GM13977 (cell line): ENCODE results near the gene SH3RF3.

ENCODE experiments used
- DNase-seq: peaks from one replicate; pipeline ENCODE4 v3.0.0; 2012; ENCODE audit warnings: low spot score
- in situ Hi-C: fragments of 300-500 bp; cut with MboI; formaldehyde crosslinking; loops from one replicate; pipeline ENCODE4 v1.12.0; 2022; ENCODE audit warnings: low sequenced_read_pairs, low pct_unique_long_range_greater_than_20kb, mixed read lengths, inconsistent platforms; ENCODE audit not compliant: unreplicated experiment
- TF ChIP-seq, protein P1 (sequence below): IDR thresholded peaks from 2 replicates; pipeline ENCODE4 v1.5.1; 2012; ENCODE audit warnings: mild to moderate bottlenecking, control low read depth; ENCODE audit not compliant: insufficient read depth; ENCODE audit errors: extremely low read depth, missing control alignments

The SH3RF3 gene

DNA sequence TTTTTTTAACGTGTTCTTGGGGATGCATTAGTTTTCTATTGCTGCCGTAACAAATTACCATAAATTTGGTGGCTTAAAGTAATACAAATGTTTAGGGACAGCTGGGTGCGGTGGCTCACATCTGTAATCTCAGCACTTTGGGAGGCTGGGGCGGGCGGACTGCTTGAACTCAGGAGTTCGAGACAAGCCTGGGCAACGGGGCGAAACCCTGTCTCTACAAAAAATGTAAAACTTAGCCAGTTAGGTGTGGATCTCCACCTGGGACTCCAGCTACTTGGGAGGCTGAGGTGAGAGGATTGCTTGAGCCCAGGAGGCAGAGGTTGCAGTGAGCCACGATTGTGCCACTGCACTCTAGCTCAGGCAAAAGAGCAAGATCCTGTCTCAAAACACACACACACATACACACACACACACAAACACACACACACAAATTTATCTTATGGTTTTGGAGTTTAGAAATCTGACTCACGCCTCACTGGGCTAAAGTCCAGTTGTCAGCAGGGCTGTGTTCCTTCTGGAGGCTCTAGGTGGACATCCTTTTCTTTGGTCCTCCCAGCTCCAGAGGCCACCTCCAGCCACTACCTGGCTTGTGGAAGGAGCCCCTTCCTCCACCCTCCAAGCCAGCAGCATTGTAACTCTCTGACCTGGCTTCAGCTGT, 408.7 kb downstream of the SH3RF3 start:
- TF ChIP-seq, protein P1, sequence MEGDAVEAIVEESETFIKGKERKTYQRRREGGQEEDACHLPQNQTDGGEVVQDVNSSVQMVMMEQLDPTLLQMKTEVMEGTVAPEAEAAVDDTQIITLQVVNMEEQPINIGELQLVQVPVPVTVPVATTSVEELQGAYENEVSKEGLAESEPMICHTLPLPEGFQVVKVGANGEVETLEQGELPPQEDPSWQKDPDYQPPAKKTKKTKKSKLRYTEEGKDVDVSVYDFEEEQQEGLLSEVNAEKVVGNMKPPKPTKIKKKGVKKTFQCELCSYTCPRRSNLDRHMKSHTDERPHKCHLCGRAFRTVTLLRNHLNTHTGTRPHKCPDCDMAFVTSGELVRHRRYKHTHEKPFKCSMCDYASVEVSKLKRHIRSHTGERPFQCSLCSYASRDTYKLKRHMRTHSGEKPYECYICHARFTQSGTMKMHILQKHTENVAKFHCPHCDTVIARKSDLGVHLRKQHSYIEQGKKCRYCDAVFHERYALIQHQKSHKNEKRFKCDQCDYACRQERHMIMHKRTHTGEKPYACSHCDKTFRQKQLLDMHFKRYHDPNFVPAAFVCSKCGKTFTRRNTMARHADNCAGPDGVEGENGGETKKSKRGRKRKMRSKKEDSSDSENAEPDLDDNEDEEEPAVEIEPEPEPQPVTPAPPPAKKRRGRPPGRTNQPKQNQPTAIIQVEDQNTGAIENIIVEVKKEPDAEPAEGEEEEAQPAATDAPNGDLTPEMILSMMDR: no peak
- in situ Hi-C loops: no loop called here
- DNase-seq: no peak

DNA sequence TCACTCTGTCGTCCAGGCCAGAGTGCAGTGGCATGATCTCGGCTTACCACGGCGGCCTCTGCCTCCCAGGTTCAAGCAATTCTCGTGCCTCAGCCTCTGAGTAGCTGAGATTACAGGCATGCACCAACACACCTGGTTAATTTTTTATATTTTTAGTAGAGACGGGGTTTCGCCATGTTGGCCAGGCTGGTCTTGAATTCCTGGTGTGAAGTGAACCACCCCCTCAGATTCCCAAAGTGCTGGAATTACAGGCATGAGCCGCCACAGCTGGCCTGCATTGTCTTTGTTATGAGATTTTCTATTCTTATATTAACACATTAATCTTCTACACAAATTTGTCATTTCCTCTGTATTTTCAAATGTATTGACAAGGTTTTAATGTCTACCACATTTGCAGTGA, 409.5 kb downstream of the SH3RF3 start:
- in situ Hi-C loops: no loop called here
- TF ChIP-seq, protein P1: no peak
- DNase-seq: no peak

DNA sequence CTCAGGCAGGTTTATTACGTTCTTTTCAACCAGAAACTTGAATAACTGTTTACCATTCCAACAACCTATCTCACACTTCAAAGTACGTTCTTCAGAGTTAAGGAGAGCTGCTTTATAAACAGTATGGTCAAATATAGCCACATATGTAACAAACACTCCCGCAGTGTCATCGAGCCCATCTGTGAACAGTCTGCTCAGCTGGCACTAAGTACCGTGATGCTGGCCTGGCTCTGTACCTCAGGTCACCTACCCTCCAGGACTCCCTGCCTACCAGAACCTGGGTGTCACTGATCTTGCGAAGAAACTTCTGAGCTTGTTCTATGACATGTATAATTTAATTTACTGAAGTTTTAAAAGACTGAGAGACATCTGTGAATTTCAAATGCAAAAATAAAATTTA, 413.4 kb downstream of the SH3RF3 start:
- in situ Hi-C loops: no loop called here
- no peak for DNase-seq
- TF ChIP-seq, protein P1: no peak

DNA sequence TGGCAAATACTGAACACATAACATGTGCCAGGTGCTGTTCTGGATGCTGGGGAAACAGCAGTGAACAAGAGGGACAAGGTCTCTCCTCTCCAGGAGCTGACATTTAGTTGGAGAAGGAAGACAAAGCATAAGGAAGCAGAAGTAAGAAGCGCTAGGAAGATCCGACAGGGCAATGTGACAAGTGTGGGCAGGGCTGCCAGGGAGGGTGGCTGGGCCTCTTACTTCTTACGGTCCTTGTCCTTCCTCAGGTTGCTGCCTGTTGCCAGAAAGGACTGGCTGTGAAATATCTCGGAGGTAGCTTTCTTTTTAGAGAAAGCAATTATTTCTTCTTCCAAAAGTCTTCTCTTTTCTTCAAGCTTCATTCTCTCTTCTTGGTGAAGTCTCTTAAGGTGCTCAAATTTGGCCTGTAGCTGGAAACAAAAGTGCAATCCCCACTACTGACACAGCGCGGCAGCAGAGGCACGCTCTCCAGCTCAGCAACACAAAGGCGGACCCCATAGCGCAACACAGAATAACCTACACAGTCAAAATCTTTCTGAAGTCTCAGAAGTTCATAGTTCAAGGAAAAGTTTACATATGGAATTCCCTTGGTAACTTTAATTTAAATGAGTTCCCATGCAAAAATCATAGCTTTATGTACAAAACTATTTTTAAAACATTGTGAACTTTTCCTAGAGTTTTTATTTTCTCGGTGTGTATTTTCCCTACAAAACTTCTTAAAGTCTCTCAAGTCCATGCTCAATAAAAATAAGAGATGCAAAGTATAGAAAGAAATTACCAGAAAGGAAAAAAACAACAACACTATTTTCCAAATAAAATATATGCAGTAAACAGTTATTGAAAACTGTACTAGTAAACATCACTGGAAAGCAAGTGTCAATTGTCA, 417.1 kb downstream of the SH3RF3 start:
- in situ Hi-C loops: no loop called here
- TF ChIP-seq, protein P1: peak; percentile 92
- DNase-seq: peak; percentile 45

DNA sequence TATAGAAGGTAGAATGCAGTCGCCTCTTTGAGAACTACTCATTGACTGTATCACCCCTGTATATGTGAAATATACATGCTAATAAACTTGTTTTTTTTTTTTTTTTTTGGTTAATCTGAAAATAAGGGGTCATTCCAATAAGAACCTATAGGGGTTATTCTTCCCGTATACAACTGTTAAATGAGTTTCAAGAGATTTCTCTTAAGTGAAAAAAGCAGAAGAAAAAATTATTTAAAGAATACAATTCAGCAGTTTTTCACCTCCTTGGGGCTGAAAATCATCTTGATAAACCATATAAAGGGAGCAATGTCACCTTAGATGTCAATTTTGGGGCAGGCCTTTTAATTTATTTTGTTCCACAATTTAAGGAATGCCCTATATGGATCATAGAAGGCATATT, 418.3 kb downstream of the SH3RF3 start:
- TF ChIP-seq, protein P1: no peak
- in situ Hi-C loops: no loop called here
- DNase-seq: no peak

DNA sequence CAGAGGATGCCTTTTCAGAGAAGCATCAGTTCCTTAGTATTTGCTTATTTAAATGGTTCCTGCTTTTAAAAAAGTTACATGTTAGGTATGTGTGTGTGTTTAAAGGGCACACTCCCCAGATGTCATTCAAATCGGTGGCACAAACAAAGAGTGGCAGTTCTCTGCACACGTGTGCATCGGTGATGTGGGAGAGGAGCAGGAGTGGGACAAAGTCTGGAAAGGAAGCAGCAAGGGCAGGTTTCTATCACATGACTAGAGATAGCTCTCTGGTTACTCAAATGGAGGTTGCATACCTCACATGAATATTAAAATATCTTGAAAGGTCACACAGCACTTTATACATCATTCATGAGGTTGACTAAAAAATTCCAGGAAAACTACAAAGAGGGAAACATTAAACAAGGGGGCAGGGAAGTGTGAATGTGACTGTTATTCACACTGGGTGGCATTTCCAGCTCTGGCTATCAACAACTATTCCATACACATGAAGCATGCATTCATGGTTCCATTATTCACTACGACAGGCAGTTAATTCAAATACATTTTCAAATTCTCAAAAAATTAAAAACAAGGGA, 420.1 kb downstream of the SH3RF3 start:
- in situ Hi-C loops: no loop called here
- no peak for DNase-seq
- TF ChIP-seq, protein P1: no peak
